H1 (cell line): ENCODE measurements around the gene TAF4. TPM values are rescaled to one million over a fixed set of nuclear protein-coding genes. Genes with fewer than 3 reads are reported as not detected.

Source experiments
- CTCF ChIA-PET: fragments of 300-600 bp; sonication (Branson Sonifier 250); formaldehyde crosslinking; loops from one replicate; lab custom pipeline; 2021; ENCODE audit not compliant: partially characterized antibody; lab: Charles Lee
- POLR2A ChIA-PET: fragments of 300-600 bp; sonication (Branson Sonifier 250); formaldehyde crosslinking; loops from one replicate; lab custom pipeline; 2021; ENCODE audit warnings: inconsistent platforms; ENCODE audit not compliant: partially characterized antibody; lab: Charles Lee
- DNase-seq, 2 experiments: peaks; one replicate each; pipeline versions ENCODE4 v3.0.0 to v3.0.0-alpha.2; 2010 to 2022; ENCODE audit warnings: low spot score in 2 of 2, low read depth in 1 of 2, mixed read lengths in 1 of 2
- FAIRE-seq: peaks from 2 replicates; lab custom pipeline; 2011; peaks lifted over from hg19 to GRCh38; lab: Jason Lieb, UNC
- H2AFZ ChIP-seq: 2 replicates; pipeline ENCODE4 v1.8.1; 2012; ENCODE audit warnings: low read length, inconsistent platforms
- H2AK5ac ChIP-seq: 2 replicates; pipeline ENCODE4 v1.6.1; 2013; ENCODE audit warnings: low read depth, low read length
- H2BK120ac ChIP-seq: replicated peaks from 2 replicates; pipeline ENCODE3; 2013; ENCODE audit warnings: low read depth, low read length, inconsistent platforms
- H2BK12ac ChIP-seq: 2 replicates; pipeline ENCODE4 v1.6.1; 2013; ENCODE audit warnings: low read depth, low read length
- H2BK15ac ChIP-seq: 2 replicates; pipeline ENCODE4 v1.6.1; 2013; ENCODE audit warnings: low read length
- H2BK20ac ChIP-seq: 2 replicates; pipeline ENCODE4 v1.6.1; 2013; ENCODE audit warnings: low read length
- H2BK5ac ChIP-seq: 2 replicates; pipeline ENCODE4 v1.6.1; 2013; ENCODE audit warnings: low read depth, low read length
- H3K14ac ChIP-seq: 2 replicates; pipeline ENCODE4 v1.6.1; 2013; ENCODE audit warnings: inconsistent platforms; ENCODE audit not compliant: insufficient read length
- H3K18ac ChIP-seq: 2 replicates; pipeline ENCODE4 v1.6.1; 2013; ENCODE audit warnings: low read length; ENCODE audit errors: extremely low read depth
- H3K23ac ChIP-seq: 2 replicates; pipeline ENCODE4 v1.6.1; 2013; ENCODE audit warnings: inconsistent platforms; ENCODE audit not compliant: insufficient read length
- H3K23me2 ChIP-seq: 2 replicates; pipeline ENCODE4 v1.6.1; 2013; ENCODE audit warnings: low read depth, low read length
- H3K27ac ChIP-seq: 2 replicates; pipeline ENCODE4 v1.6.1; 2011; ENCODE audit warnings: low read depth, low read length, inconsistent platforms
- H3K27me3 ChIP-seq, 4 experiments: replicated peaks in 1 of 4; 1 replicate in 1 of 4; 2 replicates in 3 of 4; pipeline versions ENCODE4 v1.6.1 to v1.8.1; 2011 to 2013; ENCODE audit warnings: low read length in 3 of 4, mild to moderate bottlenecking in 3 of 4, inconsistent platforms in 2 of 4, mixed read lengths in 2 of 4, moderate library complexity in 1 of 4; ENCODE audit not compliant: control insufficient read depth in 3 of 4, insufficient read depth in 3 of 4; ENCODE audit errors: extremely low read depth in 1 of 4
- H3K36me3 ChIP-seq, 4 experiments: 2 replicates each; pipeline versions ENCODE4 v1.6.1 to v1.8.1; 2011 to 2013; ENCODE audit warnings: mild to moderate bottlenecking in 4 of 4, low read length in 3 of 4, moderate library complexity in 2 of 4, control low read depth in 1 of 4, inconsistent platforms in 1 of 4; ENCODE audit not compliant: insufficient read depth in 4 of 4, control insufficient read depth in 2 of 4
- H3K4ac ChIP-seq: replicated peaks from 2 replicates; pipeline ENCODE3; 2013; ENCODE audit warnings: low read length, low read depth, mixed read lengths, inconsistent platforms; ENCODE audit not compliant: insufficient read length
- H3K4me1 ChIP-seq, 4 experiments: replicated peaks in 1 of 4; 1 replicate in 1 of 4; 2 replicates in 3 of 4; pipeline versions ENCODE4 v1.6.1 to v1.8.1; 2011 to 2013; ENCODE audit warnings: low read length in 3 of 4, inconsistent platforms in 2 of 4, mixed read lengths in 1 of 4; ENCODE audit not compliant: insufficient read depth in 4 of 4, control insufficient read depth in 3 of 4
- H3K4me2 ChIP-seq, 2 experiments: 2 replicates each; pipeline versions ENCODE4 v1.6.1 to v1.8.1; 2011 to 2013; ENCODE audit warnings: low read depth in 2 of 2, low read length in 2 of 2, control low read depth in 1 of 2, inconsistent platforms in 1 of 2, mild to moderate bottlenecking in 1 of 2; ENCODE audit not compliant: insufficient read depth in 1 of 2
- H3K4me3 ChIP-seq, 4 experiments: fragments of 200-600, 300-600 bp in 1 of 4; sonication (generic), shearing (Covaris generic), sonication (Bioruptor Twin) in 1 of 4; 2 replicates each; pipeline versions ENCODE4 v1.5.1 to v1.8.1; 2011 to 2016; ENCODE audit warnings: low read length in 4 of 4, low read depth in 3 of 4, control low read depth in 2 of 4, inconsistent platforms in 2 of 4, mild to moderate bottlenecking in 2 of 4, mixed read lengths in 1 of 4, moderate library complexity in 1 of 4; ENCODE audit not compliant: insufficient read depth in 2 of 4; ENCODE audit errors: extremely low read depth in 1 of 4
- H3K56ac ChIP-seq: replicated peaks from 2 replicates; pipeline ENCODE3; 2013; ENCODE audit warnings: low read depth, mild to moderate bottlenecking, mixed read lengths, low read length, inconsistent platforms; ENCODE audit not compliant: insufficient read length
- H3K79me1 ChIP-seq: 2 replicates; pipeline ENCODE4 v1.6.1; 2013; ENCODE audit warnings: low read depth, low read length, control low read depth
- H3K79me2 ChIP-seq, 2 experiments: 2 replicates each; pipeline versions ENCODE4 v1.6.1 to v1.8.1; 2012 to 2013; ENCODE audit warnings: low read length in 2 of 2, mild to moderate bottlenecking in 2 of 2, inconsistent platforms in 1 of 2; ENCODE audit not compliant: insufficient read depth in 2 of 2, control insufficient read depth in 1 of 2
- H3K9ac ChIP-seq, 4 experiments: replicated peaks in 1 of 4; 1 replicate in 1 of 4; 2 replicates in 3 of 4; pipeline versions ENCODE4 v1.6.1 to v1.8.1; 2011 to 2013; ENCODE audit warnings: low read depth in 3 of 4, low read length in 3 of 4, control low read depth in 2 of 4, mild to moderate bottlenecking in 2 of 4, moderate library complexity in 2 of 4, inconsistent platforms in 1 of 4; ENCODE audit errors: extremely low read depth in 1 of 4
- H3K9me3 ChIP-seq, 2 experiments: 2 replicates each; pipeline versions ENCODE4 v1.6.1 to v1.8.1; 2012 to 2013; ENCODE audit warnings: mild to moderate bottlenecking in 2 of 2, moderate library complexity in 2 of 2, control low read depth in 1 of 2, inconsistent platforms in 1 of 2, low read depth in 1 of 2, low read length in 1 of 2, mixed read lengths in 1 of 2; ENCODE audit not compliant: insufficient read depth in 2 of 2
- H4K20me1 ChIP-seq, 2 experiments: replicated peaks in 1 of 2; 2 replicates each; pipeline versions ENCODE3 to v1.8.1; 2011 to 2013; ENCODE audit warnings: inconsistent platforms in 2 of 2, low read length in 2 of 2, mild to moderate bottlenecking in 1 of 2; ENCODE audit not compliant: insufficient read depth in 2 of 2, control insufficient read depth in 1 of 2
- H4K5ac ChIP-seq: 2 replicates; pipeline ENCODE4 v1.6.1; 2013; ENCODE audit warnings: low read length, low read depth, mixed read lengths, inconsistent platforms; ENCODE audit not compliant: insufficient read length
- H4K8ac ChIP-seq: 2 replicates; pipeline ENCODE4 v1.8.0; 2013; ENCODE audit warnings: mild to moderate bottlenecking, moderate library complexity, low read length, inconsistent platforms; ENCODE audit not compliant: insufficient read depth; ENCODE audit errors: extremely low read depth
- H4K91ac ChIP-seq: replicated peaks from 2 replicates; pipeline ENCODE3; 2013; ENCODE audit warnings: low read length, mixed read lengths, inconsistent platforms; ENCODE audit not compliant: insufficient read length
- EP300 ChIP-seq, 2 experiments: IDR thresholded peaks; 1 replicate in 1 of 2; 2 replicates in 1 of 2; pipeline ENCODE4 v1.6.1; 2011 to 2012; ENCODE audit warnings: low read depth in 2 of 2, low read length in 2 of 2, mild to moderate bottlenecking in 2 of 2, borderline replicate concordance in 1 of 2, inconsistent platforms in 1 of 2, moderate library complexity in 1 of 2
- JUND ChIP-seq: IDR thresholded peaks from 2 replicates; pipeline ENCODE4 v1.6.1; 2011; ENCODE audit warnings: mild to moderate bottlenecking, improper control_type of control experiment, low read length
- KDM5A ChIP-seq: fragments of 200-600 bp; IDR thresholded peaks from 2 replicates; pipeline ENCODE4 v1.7.1; 2012; ENCODE audit warnings: mild to moderate bottlenecking, low read length, inconsistent platforms, mixed read lengths
- RNF2 ChIP-seq: fragments of 200-900, 300-1000 bp; sonication (generic); IDR thresholded peaks from 2 replicates; pipeline ENCODE4 v1.7.1; 2016; ENCODE audit warnings: borderline replicate concordance, low read depth, mild to moderate bottlenecking, antibody characterized with exemption, low read length; ENCODE audit not compliant: poor library complexity, severe bottlenecking; ENCODE audit errors: missing control alignments
- RXRA ChIP-seq: IDR thresholded peaks from 2 replicates; pipeline ENCODE4 v1.6.1; 2011; ENCODE audit warnings: low read depth, mild to moderate bottlenecking, low read length, moderate library complexity; ENCODE audit not compliant: insufficient read depth
- TAF7 ChIP-seq: optimal IDR thresholded peaks from 2 replicates; pipeline ENCODE3; 2011; ENCODE audit warnings: low read depth, mild to moderate bottlenecking, inconsistent platforms, low read length, moderate library complexity, borderline replicate concordance
- YY1 ChIP-seq: IDR thresholded peaks from 2 replicates; pipeline ENCODE4 v1.6.1; 2011; ENCODE audit warnings: low read depth, mild to moderate bottlenecking, low read length
- WGBS, 2 experiments: shearing (Covaris generic) in 1 of 2; methylation state at CpG; one replicate each; pipeline versions ENCODE4 v1.1.6 to v1.1.7; 2013 to 2015; ENCODE audit warnings: low lambda C conversion rate in 2 of 2, mixed read lengths in 2 of 2, inconsistent platforms in 1 of 2, low coverage in 1 of 2, missing lambda C conversion rate in 1 of 2; ENCODE audit not compliant: insufficient replicate concordance in 2 of 2, insufficient coverage in 1 of 2, insufficient read length in 1 of 2; ENCODE audit errors: extremely low coverage in 1 of 2, missing lambda C conversion rate in 1 of 2; 5-methylcytosine and 5-hydroxymethylcytosine counted together
- polyA plus RNA-seq, 7 experiments: library from polyadenylated mRNA; depleted of rRNA in 3 of 7; stranded (reverse) in 5 of 7; unstranded in 2 of 7; fragments of >200 nt in 5 of 7; fragments of 200-250 nt in 2 of 7; gene quantifications; 1 replicate in 5 of 7; 2 replicates in 1 of 7; 4 replicates in 1 of 7; pipeline versions ENCODE4 v1.2.1 to v1.2.3, GENCODE V29; 2011 to 2013; ENCODE audit warnings: missing spikeins in 2 of 7, mixed read lengths in 2 of 7
- total RNA-seq: library from RNA; stranded (reverse); fragmentation: NEBNext Ultra II Directional; extraction: Animal tissue kit (Norgen Biotek cat#: 25700); gene quantifications from 2 replicates; pipeline ENCODE4 v1.2.1, GENCODE V29; 2021

The TAF4 gene
- total and polyA plus RNA-seq, 2 of the 8 experiments (the other 6 are each of a cell fraction or from before 2014, with no cell fraction given): 16.0 to 30.1 TPM

DNA sequence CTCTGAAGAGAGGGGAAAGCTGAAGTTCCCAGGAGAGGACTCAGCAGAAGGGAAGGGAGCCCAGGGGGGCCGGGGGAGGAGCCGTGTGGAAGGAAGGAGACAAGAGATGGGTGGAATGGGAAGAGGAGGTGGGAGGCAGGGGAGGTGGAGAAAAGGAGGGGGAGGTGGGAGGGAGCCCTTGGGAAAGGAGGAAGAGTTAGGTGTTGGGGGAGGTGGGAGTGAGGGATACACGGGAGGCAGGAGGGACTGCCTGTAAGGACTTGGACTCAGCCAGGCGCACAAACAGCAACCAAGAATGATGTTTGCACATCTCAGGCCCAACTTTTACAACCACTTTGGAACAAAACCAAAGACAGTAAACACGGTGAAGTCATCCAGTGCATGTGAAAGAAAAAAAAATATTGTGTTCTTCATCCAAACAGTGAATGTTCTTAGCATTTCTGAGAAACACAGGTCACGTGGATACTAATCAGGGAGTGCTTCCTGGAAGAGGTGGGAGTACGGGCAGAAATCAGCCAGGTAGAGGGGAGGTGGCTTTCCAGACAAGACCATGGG is 39.2 kb upstream of the TAF4 start:
- Histone ChIP-seq H3K56ac (no peak overlapping the region), H3K4me3 (no peak overlapping the region), H3K79me2 (no peaks in the 10 kb centered on the region)
- TF ChIP-seq YY1 (no peak), RXRA (no peak), RNF2 (no peak), KDM5A (no peak), EP300 (IDR thresholded peaks at IDR 0.05; ENCODE audit: borderline replicate concordance in 1 of 2, low read depth in 2 of 2, low read length in 2 of 2) (no peak), TAF7 (no peak), JUND (no peak)
- TF ChIP-seq, all 59 proteins: peak for 0
- Histone ChIP-seq H3K4ac (no peak overlapping the region), H3K4me2 (no peak overlapping the region), H4K5ac (no peak overlapping the region), H2AFZ (no peak overlapping the region), H3K36me3 (no peaks in the 10 kb centered on the region), H2BK15ac (no peak overlapping the region), H2BK120ac (no peak overlapping the region), H2BK5ac (no peak overlapping the region), H3K18ac (no peak overlapping the region), H3K27me3 (peaks cover 0 to 3% (median under 1%) of the 10 kb centered on the region in 4 experiments; a peak in 1 of 7 replicates), H2BK20ac (no peak overlapping the region), H3K79me1 (no peaks in the 10 kb centered on the region), H3K4me1 (no peaks in the 10 kb centered on the region; a peak in 1 of 7 replicates), H3K23me2 (peaks cover 4% of the 10 kb centered on the region; the same call in 1 of the 2 replicates), H3K9ac (no peak overlapping the region), H3K14ac (no peak overlapping the region), H2AK5ac (no peak overlapping the region), H4K91ac (no peak overlapping the region), H2BK12ac (no peak overlapping the region), H3K23ac (no peak overlapping the region), H4K20me1 (no peaks in the 10 kb centered on the region), H4K8ac (no peak overlapping the region), H3K9me3 (peaks cover 12 to 28% of the 10 kb centered on the region in 2 experiments), H3K27ac (no peak overlapping the region)
- DNase-seq (no peak), FAIRE-seq (no peak)
- ChIA-PET CTCF (interaction anchor here (1.3 kb wide), 1 partner anchor 33 kb away, joined by 3 read pairs; no protein-coding TSS in a partner anchor), POLR2A (interaction anchor here (4.4 kb wide), 1 partner anchor 37 kb away, joined by 30 read pairs; no protein-coding TSS in a partner anchor)
- 89% methylated on average over 5 of the region's 7 CpGs; no CpG with 5 or more reads in 1 of the 2 experiments for WGBS, 2 experiments
